Trophoblast cell (in vitro differentiated cells and primary cell): ENCODE measurements around the gene ITGA8.
A peak's percentile ranks its signal among the peaks of the same experiment; 100 is the strongest.

Experiments
- DNase-seq, 2 donors: peaks; one replicate each; pipeline ENCODE4 v3.0.0-alpha.2; 2016
- H2AFZ ChIP-seq: 2 replicates; pipeline ENCODE4 v1.6.1; 2013; ENCODE audit warnings: low read length, moderate library complexity, mild to moderate bottlenecking; ENCODE audit not compliant: insufficient read depth, poor library complexity
- H2AK5ac ChIP-seq: 2 replicates; pipeline ENCODE4 v1.6.1; 2013; ENCODE audit warnings: mild to moderate bottlenecking, low read length
- H2BK120ac ChIP-seq: 2 replicates; pipeline ENCODE4 v1.6.1; 2013; ENCODE audit warnings: low read length, mild to moderate bottlenecking, moderate library complexity; ENCODE audit not compliant: insufficient read depth, poor library complexity
- H2BK12ac ChIP-seq: 2 replicates; pipeline ENCODE4 v1.6.1; 2013; ENCODE audit warnings: mild to moderate bottlenecking, low read length, moderate library complexity
- H2BK5ac ChIP-seq: 2 replicates; pipeline ENCODE4 v1.6.1; 2013; ENCODE audit warnings: low read length, low read depth, moderate library complexity, mild to moderate bottlenecking; ENCODE audit not compliant: poor library complexity
- H3K14ac ChIP-seq: 2 replicates; pipeline ENCODE4 v1.6.1; 2013; ENCODE audit warnings: mild to moderate bottlenecking, low read length
- H3K18ac ChIP-seq: 2 replicates; pipeline ENCODE4 v1.6.1; 2013; ENCODE audit warnings: mild to moderate bottlenecking, low read length
- H3K23ac ChIP-seq: 2 replicates; pipeline ENCODE4 v1.6.1; 2013; ENCODE audit warnings: low read length
- H3K27ac ChIP-seq: 2 replicates; pipeline ENCODE4 v1.5.1; 2013; ENCODE audit warnings: low read depth, mild to moderate bottlenecking, inconsistent platforms, low read length, moderate library complexity
- H3K27me3 ChIP-seq: 2 replicates; pipeline ENCODE4 v1.6.1; 2013; ENCODE audit warnings: inconsistent platforms, mild to moderate bottlenecking, low read length, moderate library complexity; ENCODE audit not compliant: insufficient read depth
- H3K36me3 ChIP-seq, 2 experiments: 1 replicate in 1 of 2; 2 replicates in 1 of 2; pipeline ENCODE4 v1.6.1; 2013; ENCODE audit warnings: low read length in 2 of 2, mild to moderate bottlenecking in 2 of 2, moderate library complexity in 1 of 2; ENCODE audit not compliant: insufficient read depth in 2 of 2, control insufficient read depth in 1 of 2
- H3K4ac ChIP-seq: 2 replicates; pipeline ENCODE4 v1.6.1; 2013; ENCODE audit warnings: low read depth, mild to moderate bottlenecking, low read length, moderate library complexity
- H3K4me1 ChIP-seq, 2 experiments: 1 replicate in 1 of 2; 2 replicates in 1 of 2; pipeline ENCODE4 v1.6.1; 2013; ENCODE audit warnings: low read length in 2 of 2, mild to moderate bottlenecking in 2 of 2, moderate library complexity in 1 of 2; ENCODE audit not compliant: insufficient read depth in 2 of 2, control insufficient read depth in 1 of 2
- H3K4me2 ChIP-seq: 2 replicates; pipeline ENCODE4 v1.6.1; 2013; ENCODE audit warnings: inconsistent platforms, mild to moderate bottlenecking, low read length, moderate library complexity
- H3K4me3 ChIP-seq: 2 replicates; pipeline ENCODE4 v1.5.1; 2013; ENCODE audit warnings: mild to moderate bottlenecking, low read depth, low read length, inconsistent platforms
- H3K79me1 ChIP-seq: one replicate; pipeline ENCODE4 v1.6.1; 2013; ENCODE audit warnings: low read length
- H3K79me2 ChIP-seq: 2 replicates; pipeline ENCODE4 v1.6.1; 2013; ENCODE audit warnings: low read length, mild to moderate bottlenecking; ENCODE audit not compliant: control insufficient read depth, insufficient read depth, poor library complexity
- H3K9ac ChIP-seq: 2 replicates; pipeline ENCODE4 v1.6.1; 2013; ENCODE audit warnings: mild to moderate bottlenecking, low read length
- H3K9me3 ChIP-seq: 2 replicates; pipeline ENCODE4 v1.6.1; 2013; ENCODE audit warnings: low read depth, mild to moderate bottlenecking, control low read depth, inconsistent platforms, low read length; ENCODE audit not compliant: insufficient read depth
- H4K12ac ChIP-seq: 2 replicates; pipeline ENCODE4 v1.6.1; 2013; ENCODE audit warnings: low read depth, mild to moderate bottlenecking, low read length, moderate library complexity
- H4K8ac ChIP-seq: 2 replicates; pipeline ENCODE4 v1.6.1; 2013; ENCODE audit warnings: low read depth, mild to moderate bottlenecking, low read length, moderate library complexity
- H4K91ac ChIP-seq: one replicate; pipeline ENCODE4 v1.6.1; 2013; ENCODE audit warnings: low read depth, mild to moderate bottlenecking, low read length, moderate library complexity
- WGBS: extraction: QIAGEN DNeasy Blood & Tissue Kit; methylation state at CpG from one replicate; pipeline ENCODE4 v1.1.7; 2013; ENCODE audit warnings: missing lambda C conversion rate; ENCODE audit not compliant: insufficient read length, insufficient coverage; ENCODE audit errors: extremely low coverage; 5-methylcytosine and 5-hydroxymethylcytosine counted together

ITGA8 gene

DNA sequence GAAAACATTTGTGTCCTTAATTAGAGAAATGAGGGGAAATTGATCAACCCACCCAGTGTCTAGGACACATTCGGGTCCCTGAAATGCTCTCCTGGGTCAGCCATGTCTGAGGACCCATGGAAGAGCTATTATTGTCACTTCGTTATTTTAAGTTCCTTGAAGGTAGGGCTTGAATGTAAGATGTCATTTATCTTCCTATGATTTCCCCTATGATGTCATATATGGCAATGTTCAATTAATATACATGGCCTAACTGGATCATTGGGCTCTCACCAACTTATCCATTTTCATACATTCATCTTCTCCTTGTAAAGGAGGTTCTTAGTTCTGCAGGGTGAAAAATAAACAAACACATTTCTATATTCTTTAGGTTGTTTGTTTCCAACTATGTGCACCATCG is 235.6 kb downstream of the ITGA8 start:
- Histone ChIP-seq H2BK12ac (no peak overlapping the region), H3K4me2 (no peak overlapping the region), H2AK5ac (no peak overlapping the region), H3K27ac (peak overlapping the region; percentile 3), H4K12ac (no peak overlapping the region), H3K79me1 (no peaks in the 10 kb centered on the region), H4K91ac (peak overlapping the region; percentile 28), H4K8ac (no peak overlapping the region), H3K4me1 (peaks cover 3% of the 10 kb centered on the region in 2 experiments), H3K14ac (no peak overlapping the region), H3K23ac (no peak overlapping the region), H3K79me2 (no peaks in the 10 kb centered on the region), H3K9ac (no peak overlapping the region), H3K9me3 (no peaks in the 10 kb centered on the region), H3K36me3 (no peaks in the 10 kb centered on the region), H3K27me3 (no peaks in the 10 kb centered on the region), H3K18ac (no peak overlapping the region), H2AFZ (no peak overlapping the region), H3K4me3 (no peak overlapping the region), H2BK120ac (no peak overlapping the region), H3K4ac (no peak overlapping the region), H2BK5ac (no peak overlapping the region)
- DNase-seq, result no peak
- WGBS, result no CpG with 5 or more reads among the region's 3 CpGs

DNA sequence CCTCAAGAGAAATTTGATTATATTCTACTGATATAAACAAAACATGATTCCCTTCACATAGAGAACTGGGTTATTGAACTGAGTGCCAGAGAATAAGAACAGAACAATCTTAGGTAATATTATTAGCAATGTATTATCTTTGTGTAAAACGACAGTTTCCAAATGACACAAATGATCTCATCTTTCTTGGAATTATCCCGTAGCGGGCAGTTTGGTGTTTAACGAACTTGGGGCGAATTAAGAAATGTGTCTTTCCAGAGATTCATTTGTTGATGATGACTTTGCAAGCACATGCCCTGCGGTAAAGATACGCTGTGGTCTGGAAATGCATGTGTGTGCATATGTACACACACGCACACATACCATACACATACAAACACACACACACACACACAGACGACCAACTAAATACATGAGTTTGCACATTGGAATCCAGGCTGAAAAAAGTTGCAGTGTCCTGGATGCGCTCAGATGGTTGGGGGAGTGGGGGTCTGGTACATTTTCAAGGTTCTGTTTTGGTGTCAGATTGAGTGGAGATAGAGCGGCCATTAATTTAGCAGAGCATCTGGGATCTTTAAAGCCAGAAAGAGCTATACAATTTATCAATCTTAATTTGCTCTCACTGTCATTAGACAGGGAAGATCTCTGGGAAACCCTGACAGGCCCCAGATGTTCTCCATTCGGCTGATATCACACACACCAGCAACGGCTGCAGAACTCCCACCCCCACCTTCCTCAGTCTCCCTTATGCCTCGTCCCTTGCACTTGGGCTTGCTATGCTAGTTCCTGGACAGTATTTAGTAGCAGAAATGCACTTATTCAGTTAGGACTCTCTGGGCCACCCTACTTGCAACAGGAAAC is 236.3 kb downstream of the ITGA8 start:
- H2BK120ac ChIP-seq, result no peak overlapping the region
- H3K4me2 ChIP-seq, result no peak overlapping the region
- no CpG with 5 or more reads among the region's 14 CpGs for WGBS
- no peaks in the 10 kb centered on the region for H3K27me3 ChIP-seq
- no peak overlapping the region for H3K4ac ChIP-seq
- H2AFZ ChIP-seq, result no peak overlapping the region
- peaks cover 3% of the 10 kb centered on the region in 2 experiments for H3K4me1 ChIP-seq
- H3K9ac ChIP-seq, result no peak overlapping the region
- no peaks in the 10 kb centered on the region for H3K79me1 ChIP-seq
- H3K4me3 ChIP-seq, result no peak overlapping the region
- no peak overlapping the region for H3K23ac ChIP-seq
- H2BK12ac ChIP-seq, result no peak overlapping the region
- no peak overlapping the region for H4K8ac ChIP-seq
- H2BK5ac ChIP-seq, result no peak overlapping the region
- DNase-seq, result no peak
- no peaks in the 10 kb centered on the region for H3K79me2 ChIP-seq
- H4K12ac ChIP-seq, result no peak overlapping the region
- H3K9me3 ChIP-seq, result no peaks in the 10 kb centered on the region
- H3K18ac ChIP-seq, result no peak overlapping the region
- no peak overlapping the region for H3K14ac ChIP-seq
- H4K91ac ChIP-seq, result peak overlapping the region; percentile 28
- H3K27ac ChIP-seq, result peak overlapping the region; percentile 3
- H3K36me3 ChIP-seq, result no peaks in the 10 kb centered on the region
- H2AK5ac ChIP-seq, result no peak overlapping the region

DNA sequence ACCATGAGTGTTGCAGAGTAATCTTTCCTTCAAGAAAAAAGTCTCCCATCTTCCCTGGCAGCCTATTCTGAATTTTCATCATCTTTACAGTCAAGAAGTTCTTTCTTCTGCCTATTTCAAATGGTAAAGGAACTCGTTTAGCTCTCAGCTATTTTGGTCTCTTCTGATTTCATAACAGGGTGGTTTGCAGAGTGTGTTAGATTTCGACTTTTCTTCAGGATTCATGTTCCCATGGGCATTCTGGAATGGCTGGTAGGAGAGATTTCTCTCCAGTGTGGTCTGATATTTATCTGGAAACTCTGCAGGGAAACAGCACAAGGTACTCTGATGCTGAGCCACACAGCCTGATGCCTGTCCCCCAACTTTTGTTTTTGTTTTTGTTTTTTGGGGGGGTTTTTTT is 237.6 kb downstream of the ITGA8 start:
- Histone ChIP-seq H3K36me3 (no peaks in the 10 kb centered on the region), H2AFZ (no peak overlapping the region), H2BK5ac (no peak overlapping the region), H3K4ac (no peak overlapping the region), H3K23ac (no peak overlapping the region), H3K14ac (no peak overlapping the region), H2AK5ac (no peak overlapping the region), H3K27me3 (no peaks in the 10 kb centered on the region), H3K79me1 (no peaks in the 10 kb centered on the region), H3K79me2 (no peaks in the 10 kb centered on the region), H3K4me3 (no peak overlapping the region), H2BK120ac (no peak overlapping the region), H3K18ac (no peak overlapping the region), H3K4me2 (no peak overlapping the region), H4K8ac (no peak overlapping the region), H3K9me3 (no peaks in the 10 kb centered on the region), H4K91ac (peak overlapping the region; percentile 10), H3K9ac (no peak overlapping the region), H4K12ac (no peak overlapping the region), H2BK12ac (no peak overlapping the region), H3K27ac (no peak overlapping the region), H3K4me1 (peaks cover 3% of the 10 kb centered on the region in 2 experiments)
- no peak for DNase-seq
- WGBS, result no CpG with 5 or more reads among the region's 2 CpGs

DNA sequence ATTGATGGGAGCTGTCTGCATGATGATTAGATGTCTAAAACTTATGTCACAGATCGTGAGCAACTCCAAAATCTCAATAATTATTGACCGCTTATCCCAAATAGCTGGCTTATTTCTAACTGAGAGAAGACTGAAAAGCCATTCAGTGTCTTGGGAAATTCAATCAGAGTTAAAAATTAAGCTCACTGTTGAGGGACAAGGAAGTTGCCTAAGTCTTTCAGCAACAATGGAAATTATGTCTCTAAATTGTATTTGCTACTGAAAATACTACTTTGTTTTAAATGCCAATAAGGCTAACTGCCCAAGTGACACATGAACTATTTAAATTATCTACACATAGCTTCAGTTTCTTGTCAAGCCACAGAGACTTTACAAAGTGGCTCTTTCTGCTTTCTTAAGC is 240.8 kb downstream of the ITGA8 start:
- Histone ChIP-seq H3K36me3 (no peaks in the 10 kb centered on the region), H3K18ac (no peak overlapping the region), H3K9me3 (no peaks in the 10 kb centered on the region), H3K14ac (no peak overlapping the region), H3K9ac (no peak overlapping the region), H4K12ac (no peak overlapping the region), H3K4me1 (peaks cover 2% of the 10 kb centered on the region in 2 experiments), H3K27ac (no peak overlapping the region), H3K4me3 (no peak overlapping the region), H3K79me1 (no peaks in the 10 kb centered on the region), H2AK5ac (no peak overlapping the region), H2AFZ (no peak overlapping the region), H3K23ac (no peak overlapping the region), H3K4ac (no peak overlapping the region), H2BK12ac (no peak overlapping the region), H2BK120ac (no peak overlapping the region), H3K79me2 (no peaks in the 10 kb centered on the region), H4K91ac (no peak overlapping the region), H4K8ac (no peak overlapping the region), H2BK5ac (no peak overlapping the region), H3K27me3 (no peaks in the 10 kb centered on the region), H3K4me2 (no peak overlapping the region)
- WGBS, result no CpG with 5 or more reads among the region's 2 CpGs
- DNase-seq, result no peak
